ENCODE data around the gene SOD2. TPM values are rescaled to one million over a fixed set of nuclear protein-coding genes. Genes with fewer than 3 reads are reported as not detected.
"Not testable (repeated sequence)": the region's sequence is repeated elsewhere in the genome, so short reads cannot be mapped to it uniquely, and the experiment has no call there.

SOD2 gene
- total RNA-seq, 2 donors from 2014 or later = 64.3 to 88.8 TPM

DNA sequence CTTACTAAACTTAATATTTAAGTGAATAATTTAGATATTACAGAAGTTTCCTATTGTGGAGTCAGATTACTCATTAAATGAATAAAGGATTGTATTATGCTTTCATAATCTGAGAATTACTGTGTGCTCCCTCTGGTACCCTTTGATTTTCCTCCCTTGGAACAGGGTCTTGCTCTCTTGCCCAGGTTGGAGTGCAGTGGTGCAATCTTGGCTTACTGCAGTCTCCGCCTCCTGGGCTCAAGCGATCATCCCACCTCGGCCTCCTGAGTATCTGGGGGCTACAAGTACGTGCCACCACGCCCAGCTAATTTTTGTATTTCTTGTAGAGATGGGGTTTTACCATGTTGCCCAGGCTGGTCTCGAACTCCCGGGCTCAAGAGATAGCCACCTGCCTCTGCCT lies 43.9 kb upstream of the SOD2 start:
- peaks cover 3% of the 10 kb centered on the region for H3K4me1 Mint-ChIP-seq
- Histone ChIP-seq H3K9me3 (ENCODE audit: control insufficient read depth, low read length) (no peaks in the 10 kb centered on the region), H3K27ac (ENCODE audit: low read depth, low read length) (no peak overlapping the region), H3K4me3 (ENCODE audit: low read length) (no peak overlapping the region), H3K27me3 (ENCODE audit: control insufficient read depth, insufficient read depth, low read length, poor library complexity, severe bottlenecking) (no peaks in the 10 kb centered on the region), H3K36me3 (ENCODE audit: control insufficient read depth, insufficient read depth, low read length) (peaks cover 69% of the 10 kb centered on the region), H3K9ac (ENCODE audit: extremely low read depth, low read length, poor library complexity, severe bottlenecking) (no peak overlapping the region), H3K4me1 (ENCODE audit: control insufficient read depth, insufficient read depth, low read length) (no peaks in the 10 kb centered on the region)
- peak overlapping the region; percentile 61 for H3K27ac Mint-ChIP-seq
- H3K4me3 Mint-ChIP-seq = no peak overlapping the region
- no peaks in the 10 kb centered on the region for H3K27me3 Mint-ChIP-seq (ENCODE audit: insufficient read depth)
- no peaks in the 10 kb centered on the region for H3K9me3 Mint-ChIP-seq
- peaks cover 40% of the 10 kb centered on the region for H3K36me3 Mint-ChIP-seq (ENCODE audit: low read depth)
- 80 to 89% methylated on average over 5 to 7 of the region's 7 CpGs for WGBS, 2 experiments (ENCODE audit: insufficient coverage in 1 of 2, insufficient read length in 1 of 2)
- no peak for TF ChIP-seq CTCF (conservative IDR thresholded peaks at IDR 0.05)
- no peak for DNase-seq

DNA sequence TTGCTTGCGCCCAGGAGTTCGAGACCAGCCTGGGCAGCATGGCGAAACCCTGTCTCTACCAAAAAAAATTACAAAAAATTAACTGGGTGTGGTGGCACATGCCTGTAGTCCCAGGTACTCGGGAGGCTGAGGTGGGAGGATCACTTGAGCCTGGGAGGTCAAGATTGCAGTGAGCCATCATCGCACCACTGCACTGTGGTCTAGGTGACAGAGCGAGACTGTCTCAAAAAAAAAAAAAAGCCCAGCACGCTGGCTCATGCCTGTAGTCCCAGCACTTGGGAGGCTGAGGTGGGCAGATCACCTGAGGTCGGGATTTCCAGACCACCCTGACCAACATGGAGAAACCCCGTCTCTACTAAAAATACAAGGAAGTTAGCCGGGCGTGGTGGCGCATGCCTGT lies 40.4 kb upstream of the SOD2 start:
- H3K4me1 ChIP-seq (ENCODE audit: control insufficient read depth, insufficient read depth, low read length); DNase-seq; H3K9me3 ChIP-seq (ENCODE audit: control insufficient read depth, low read length); H3K27ac ChIP-seq (ENCODE audit: low read depth, low read length); H3K4me3 Mint-ChIP-seq; H3K27me3 ChIP-seq (ENCODE audit: control insufficient read depth, insufficient read depth, low read length, poor library complexity, severe bottlenecking); H3K9ac ChIP-seq (ENCODE audit: extremely low read depth, low read length, poor library complexity, severe bottlenecking); H3K27ac Mint-ChIP-seq; H3K27me3 Mint-ChIP-seq (ENCODE audit: insufficient read depth); H3K4me3 ChIP-seq (ENCODE audit: low read length); H3K9me3 Mint-ChIP-seq: not testable (repeated sequence)
- peaks cover 55% of the 10 kb centered on the region for H3K36me3 ChIP-seq (ENCODE audit: control insufficient read depth, insufficient read depth, low read length)
- Mint-ChIP-seq H3K36me3 (ENCODE audit: low read depth) (peaks cover 25% of the 10 kb centered on the region), H3K4me1 (peaks cover 12% of the 10 kb centered on the region)
- WGBS, 2 experiments (ENCODE audit: insufficient coverage in 1 of 2, insufficient read length in 1 of 2) = 94 to 96% methylated on average over 6 to 12 of the region's 12 CpGs

DNA sequence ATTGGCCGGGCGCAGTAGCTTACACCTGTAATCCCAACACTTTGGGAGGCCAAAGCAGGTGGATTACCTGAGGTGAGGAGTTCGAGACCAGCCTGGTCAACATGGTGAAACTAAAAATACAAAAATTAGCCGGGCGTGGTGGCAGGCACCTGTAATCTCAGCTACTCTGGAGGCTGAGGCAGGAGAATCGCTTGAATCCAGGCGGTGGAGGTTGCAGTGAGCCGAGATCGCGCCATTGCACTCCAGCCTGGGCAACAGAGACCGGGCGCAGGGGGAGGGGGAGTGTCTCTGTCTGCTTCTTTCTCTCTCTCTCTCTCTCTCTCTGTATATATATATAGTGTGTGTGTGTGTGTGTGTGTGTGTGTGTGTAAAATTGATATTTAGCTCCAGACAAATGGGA lies 39.5 kb upstream of the SOD2 start:
- not testable (repeated sequence) for H3K27ac ChIP-seq (ENCODE audit: low read depth, low read length); H3K9ac ChIP-seq (ENCODE audit: extremely low read depth, low read length, poor library complexity, severe bottlenecking); H3K9me3 ChIP-seq (ENCODE audit: control insufficient read depth, low read length); DNase-seq; H3K4me3 ChIP-seq (ENCODE audit: low read length); H3K4me3 Mint-ChIP-seq; H3K4me1 ChIP-seq (ENCODE audit: control insufficient read depth, insufficient read depth, low read length); H3K27me3 Mint-ChIP-seq (ENCODE audit: insufficient read depth); H3K27ac Mint-ChIP-seq; H3K9me3 Mint-ChIP-seq; H3K27me3 ChIP-seq (ENCODE audit: control insufficient read depth, insufficient read depth, low read length, poor library complexity, severe bottlenecking)
- peaks cover 46% of the 10 kb centered on the region for H3K36me3 ChIP-seq (ENCODE audit: control insufficient read depth, insufficient read depth, low read length)
- H3K36me3 Mint-ChIP-seq (ENCODE audit: low read depth) = peaks cover 22% of the 10 kb centered on the region
- peaks cover 12% of the 10 kb centered on the region for H3K4me1 Mint-ChIP-seq
- WGBS, 2 experiments (ENCODE audit: insufficient coverage in 1 of 2, insufficient read length in 1 of 2) = 75 to 83% methylated on average over 5 to 8 of the region's 12 CpGs

DNA sequence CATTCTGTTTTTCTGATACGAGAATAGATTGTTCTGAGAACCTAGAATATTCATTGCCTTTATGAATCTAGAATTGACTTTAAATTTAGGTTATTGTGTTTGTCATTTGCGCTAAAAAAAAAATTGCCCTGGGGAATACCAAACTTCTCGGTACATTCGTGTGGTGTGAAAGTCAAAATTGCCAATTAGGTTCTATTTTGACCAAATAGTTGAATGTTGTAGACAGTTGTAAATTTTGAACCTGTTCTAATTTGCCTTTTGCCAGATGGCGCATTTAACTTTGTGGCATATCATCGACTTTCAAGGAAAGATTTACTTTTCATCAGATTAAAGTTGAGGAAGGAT lies 37.3 kb upstream of the SOD2 start:
- H3K27me3 ChIP-seq (ENCODE audit: control insufficient read depth, insufficient read depth, low read length, poor library complexity, severe bottlenecking) = no peaks in the 10 kb centered on the region
- no peak overlapping the region for H3K9ac ChIP-seq (ENCODE audit: extremely low read depth, low read length, poor library complexity, severe bottlenecking)
- peak overlapping the region; percentile 98 for H3K4me3 ChIP-seq (ENCODE audit: low read length)
- H3K36me3 Mint-ChIP-seq (ENCODE audit: low read depth) = peaks cover 20% of the 10 kb centered on the region
- no peaks in the 10 kb centered on the region for H3K9me3 ChIP-seq (ENCODE audit: control insufficient read depth, low read length)
- H3K4me1 Mint-ChIP-seq = peaks cover 17% of the 10 kb centered on the region
- H3K27ac ChIP-seq (ENCODE audit: low read depth, low read length) = no peak overlapping the region
- no peak overlapping the region for H3K27ac Mint-ChIP-seq
- H3K9me3 Mint-ChIP-seq = no peaks in the 10 kb centered on the region
- no peak for TF ChIP-seq CTCF (conservative IDR thresholded peaks at IDR 0.05)
- 92 to 97% methylated on average over 6 of the region's 6 CpGs for WGBS, 2 experiments (ENCODE audit: insufficient coverage in 1 of 2, insufficient read length in 1 of 2)
- no peak overlapping the region for H3K4me3 Mint-ChIP-seq
- peaks cover 33% of the 10 kb centered on the region for H3K36me3 ChIP-seq (ENCODE audit: control insufficient read depth, insufficient read depth, low read length)
- H3K4me1 ChIP-seq (ENCODE audit: control insufficient read depth, insufficient read depth, low read length) = no peaks in the 10 kb centered on the region
- H3K27me3 Mint-ChIP-seq (ENCODE audit: insufficient read depth) = no peaks in the 10 kb centered on the region
- no peak for DNase-seq
